Endothelial cell of umbilical vein (primary cell): Measurements from ENCODE around the gene TJP1. TPM values are rescaled to one million over a fixed set of nuclear protein-coding genes. Genes with fewer than 3 reads are reported as not detected.

Experiments
- BruUV-seq: library from RNA; stranded (reverse); fragments of 400-500 nt; replicated peaks from 2 replicates; lab custom pipeline; 2021; lab: Mats Ljungman, UMichigan
- CTCF ChIA-PET: fragments of 300-600, 350-600 bp; sonication (Branson Sonifier 250); formaldehyde crosslinking; loops from one replicate; lab custom pipeline; 2021; ENCODE audit warnings: antibody characterized with exemption, inconsistent platforms; lab: Charles Lee
- POLR2A ChIA-PET: fragments of 300-600, 350-600 bp; sonication (Branson Sonifier 250); formaldehyde crosslinking; loops from one replicate; lab custom pipeline; 2021; ENCODE audit warnings: antibody characterized with exemption, inconsistent platforms; lab: Charles Lee
- DNase-seq: peaks from one replicate; pipeline ENCODE4 v3.0.0-alpha.2; 2011; ENCODE audit warnings: low read depth, low spot score
- FAIRE-seq: peaks from 2 replicates; lab custom pipeline; 2011; peaks lifted over from hg19 to GRCh38; lab: Jason Lieb, UNC
- H2AFZ ChIP-seq: 2 replicates; pipeline ENCODE4 v1.6.0; 2012; ENCODE audit warnings: low read depth, low read length, control low read depth, inconsistent platforms
- H3K27ac ChIP-seq: 2 replicates; pipeline ENCODE4 v1.5.1; 2011; ENCODE audit warnings: low read depth, mild to moderate bottlenecking, control low read depth, low read length, moderate library complexity; ENCODE audit not compliant: insufficient read depth
- H3K27me3 ChIP-seq, 2 experiments: 2 replicates each; pipeline versions ENCODE4 v1.6.0 to v1.6.1; 2011; ENCODE audit warnings: low read length in 2 of 2, mixed read lengths in 1 of 2; ENCODE audit not compliant: control insufficient read depth in 2 of 2, insufficient read depth in 2 of 2
- H3K36me3 ChIP-seq, 2 experiments: 2 replicates in 1 of 2; 3 replicates in 1 of 2; pipeline ENCODE4 v1.5.1; 2011; ENCODE audit warnings: low read length in 2 of 2, mild to moderate bottlenecking in 1 of 2, moderate library complexity in 1 of 2; ENCODE audit not compliant: control insufficient read depth in 2 of 2, insufficient read depth in 2 of 2; ENCODE audit errors: extremely low read depth in 1 of 2
- H3K4me1 ChIP-seq: 3 replicates; pipeline ENCODE4 v1.5.1; 2011; ENCODE audit warnings: mild to moderate bottlenecking, low read length; ENCODE audit not compliant: control insufficient read depth, insufficient read depth; ENCODE audit errors: extremely low read depth
- H3K4me2 ChIP-seq: 2 replicates; pipeline ENCODE4 v1.6.1; 2011; ENCODE audit warnings: low read length, control low read depth, mixed read lengths; ENCODE audit not compliant: insufficient read depth
- H3K4me3 ChIP-seq, 3 experiments: fragments of 200-600 bp in 1 of 3; sonication (generic), shearing (Covaris generic) in 1 of 3; replicated peaks in 1 of 3; 2 replicates each; pipeline ENCODE4 v1.5.1; 2011 to 2016; ENCODE audit warnings: control low read depth in 3 of 3, low read length in 3 of 3, mild to moderate bottlenecking in 2 of 3, inconsistent platforms in 1 of 3, low read depth in 1 of 3, moderate library complexity in 1 of 3; ENCODE audit not compliant: insufficient read depth in 1 of 3
- H3K79me2 ChIP-seq: 2 replicates; pipeline ENCODE4 v1.6.0; 2012; ENCODE audit warnings: low read length, inconsistent platforms; ENCODE audit not compliant: control insufficient read depth, insufficient read depth
- H3K9ac ChIP-seq: replicated peaks from 2 replicates; pipeline ENCODE3; 2011; ENCODE audit warnings: low read length, control low read depth; ENCODE audit not compliant: insufficient read depth; ENCODE audit errors: extremely low read depth
- H3K9me1 ChIP-seq: replicated peaks from 3 replicates; pipeline ENCODE4 v1.6.0; 2011; ENCODE audit warnings: mild to moderate bottlenecking, low read length; ENCODE audit not compliant: control insufficient read depth, insufficient read depth; ENCODE audit errors: extremely low read depth
- H3K9me3 ChIP-seq: replicated peaks from 2 replicates; pipeline ENCODE4 v1.5.1; 2012; ENCODE audit warnings: low read length, inconsistent platforms; ENCODE audit not compliant: control insufficient read depth, insufficient read depth
- H4K20me1 ChIP-seq: replicated peaks from 2 replicates; pipeline ENCODE3; 2011; ENCODE audit warnings: mild to moderate bottlenecking, low read length; ENCODE audit not compliant: control insufficient read depth, insufficient read depth; ENCODE audit errors: extremely low read depth
- CTCF ChIP-seq, 2 donors: IDR thresholded peaks; 1 replicate in 1 of 2; 2 replicates in 1 of 2; pipeline ENCODE4 v1.5.1; 2011; ENCODE audit warnings: low read length in 2 of 2, mild to moderate bottlenecking in 2 of 2, moderate library complexity in 2 of 2, control low read depth in 1 of 2, inconsistent platforms in 1 of 2, low read depth in 1 of 2; ENCODE audit not compliant: insufficient read depth in 1 of 2; ENCODE audit errors: extremely low read depth in 1 of 2
- EZH2 ChIP-seq: IDR thresholded peaks from 2 replicates; pipeline ENCODE4 v1.6.1; 2012; ENCODE audit warnings: borderline replicate concordance, low read depth, mild to moderate bottlenecking, moderate library complexity, low read length, inconsistent platforms; ENCODE audit not compliant: severe bottlenecking
- FOS ChIP-seq: IDR thresholded peaks from 2 replicates; pipeline ENCODE4 v1.6.1; 2011; ENCODE audit warnings: mild to moderate bottlenecking, low read length, moderate library complexity, borderline replicate concordance; ENCODE audit not compliant: insufficient read depth
- GATA2 ChIP-seq: IDR thresholded peaks from 2 replicates; pipeline ENCODE4 v1.7.0; 2011; ENCODE audit warnings: low read depth, mild to moderate bottlenecking, moderate library complexity, mixed read lengths, low read length; ENCODE audit not compliant: insufficient read length, insufficient read depth
- MAX ChIP-seq: IDR thresholded peaks from 2 replicates; pipeline ENCODE4 v1.6.1; 2011; ENCODE audit not compliant: insufficient read depth, insufficient read length
- MYC ChIP-seq: IDR thresholded peaks from one replicate; pipeline ENCODE4 v1.6.1; 2011; ENCODE audit warnings: mild to moderate bottlenecking, low read depth, low read length
- POLR2A ChIP-seq: IDR thresholded peaks from 2 replicates; pipeline ENCODE4 v1.6.1; 2012; ENCODE audit warnings: low read depth, mild to moderate bottlenecking, control low read depth, low read length
- dilution Hi-C: fragments of 300-500 bp; cut with MboI; formaldehyde crosslinking; loops from one replicate; pipeline ENCODE4 v1.15.0; 2019; ENCODE audit warnings: low sequenced_read_pairs; ENCODE audit not compliant: extremely low pct_ligation_motif_present
- intact Hi-C: fragments of 100-400 bp; cut with micrococcal nuclease; formaldehyde crosslinking; loops from one replicate; pipeline ENCODE4 v1.10.0; 2022
- polyA plus RNA-seq, 4 experiments: library from polyadenylated mRNA; depleted of rRNA in 3 of 4; stranded (reverse) in 3 of 4; unstranded in 1 of 4; fragments of >200 nt; gene quantifications; 2 replicates each; pipeline versions ENCODE4 v1.2.1 to v1.2.3, GENCODE V29; 2011 to 2012; ENCODE audit warnings: missing spikeins in 1 of 4
- total RNA-seq: library from RNA; stranded (reverse); gene quantifications from 2 replicates; pipeline ENCODE4 v1.2.3, GENCODE V29; 2021

Gene TJP1
- total and polyA plus RNA-seq, 2 donors (not counting 3 experiments of a cell fraction or from before 2014, with no cell fraction given) = 45.6 to 128 TPM

GRCh38 chr15:29727871-29728270, 94.4 kb downstream of the TJP1 start:
- dilution Hi-C loops = no loop called here
- Histone ChIP-seq H3K4me3 (no peak overlapping the region), H3K79me2 (no peaks in the 10 kb centered on the region), H3K27me3 (no peaks in the 10 kb centered on the region), H3K27ac (no peak overlapping the region), H3K9me1 (peaks cover 2% of the 10 kb centered on the region), H3K9ac (no peak overlapping the region), H3K36me3 (peaks cover 29 to 33% of the 10 kb centered on the region in 2 experiments), H3K4me2 (no peak overlapping the region), H3K4me1 (no peaks in the 10 kb centered on the region), H3K9me3 (no peaks in the 10 kb centered on the region), H2AFZ (no peak overlapping the region), H4K20me1 (no peaks in the 10 kb centered on the region)
- BruUV-seq = no TSS peak
- ChIA-PET POLR2A (no interaction called here), CTCF (interaction anchor here (4.2 kb wide), 1 partner anchor 197 kb away, joined by 15 read pairs; no protein-coding TSS in a partner anchor)
- intact Hi-C loops = no loop called here
- TF ChIP-seq MAX (no peak), CTCF (IDR thresholded peaks at IDR 0.05; ENCODE audit: extremely low read depth in 1 of 2, insufficient read depth in 1 of 2, low read depth in 1 of 2, low read length in 2 of 2) (no peak), GATA2 (no peak), EZH2 (no peak)
- no peak for DNase-seq
- no peak for FAIRE-seq

GRCh38 chr15:29726553-29726952, 95.7 kb downstream of the TJP1 start:
- no peak for FAIRE-seq
- DNase-seq = no peak
- ChIA-PET POLR2A (no interaction called here), CTCF (interaction anchor here (3.5 to 4.2 kb wide), 2 partner anchors 21 to 199 kb away, joined by 9 to 15 read pairs; no protein-coding TSS in a partner anchor)
- Histone ChIP-seq H3K9me1 (no peaks in the 10 kb centered on the region), H2AFZ (no peak overlapping the region), H3K4me3 (no peak overlapping the region), H3K27me3 (no peaks in the 10 kb centered on the region), H3K79me2 (no peaks in the 10 kb centered on the region), H3K36me3 (peaks cover 26 to 35% of the 10 kb centered on the region in 2 experiments), H3K4me2 (no peak overlapping the region), H3K27ac (no peak overlapping the region), H3K9ac (no peak overlapping the region), H3K4me1 (no peaks in the 10 kb centered on the region), H3K9me3 (no peaks in the 10 kb centered on the region), H4K20me1 (no peaks in the 10 kb centered on the region)
- TF ChIP-seq POLR2A (no peak), MYC (no peak), EZH2 (no peak), FOS (no peak)
- BruUV-seq = no TSS peak
- dilution Hi-C loops = no loop called here
- intact Hi-C loops = no loop called here
